K562 (cell line): ENCODE data around the gene ACOX1. TPM values are rescaled to one million over a fixed set of nuclear protein-coding genes. Genes with fewer than 3 reads are reported as not detected.

ENCODE experiments used
- HDAC6 ChIP-seq: IDR thresholded peaks from 2 replicates; pipeline ENCODE4 v1.6.1; 2012; ENCODE audit warnings: low read depth, mild to moderate bottlenecking, control low read depth, inconsistent platforms, low read length, moderate library complexity
- MAFK ChIP-seq: IDR thresholded peaks from 2 replicates; pipeline ENCODE4 v1.6.1; 2011; ENCODE audit warnings: low read length, improper control_type of control experiment
- NFIC ChIP-seq: fragments of 450-650 bp; IDR thresholded peaks from 2 replicates; pipeline ENCODE4 v1.6.1; 2017; ENCODE audit warnings: mild to moderate bottlenecking, inconsistent platforms
- OTX1 ChIP-seq: fragments of 450-650 bp; formaldehyde crosslinking; IDR thresholded peaks from 2 replicates; pipeline ENCODE4 v1.4.0; 2022; ENCODE audit warnings: mild to moderate bottlenecking
- PCBP2 ChIP-seq: fragments of 200-400 bp; formaldehyde crosslinking; IDR thresholded peaks from 2 replicates; pipeline ENCODE4 v1.6.1; 2018; ENCODE audit warnings: low read length, low read depth, mild to moderate bottlenecking, moderate library complexity; ENCODE audit not compliant: poor library complexity, severe bottlenecking
- SREBF1 ChIP-seq: fragments of 150-350 bp; IDR thresholded peaks from 2 replicates; pipeline ENCODE4 v1.6.1; 2014; ENCODE audit warnings: antibody characterized with exemption, low read depth, low read length, borderline replicate concordance
- SRSF3 ChIP-seq: fragments of 200-400 bp; formaldehyde crosslinking; IDR thresholded peaks from 2 replicates; pipeline ENCODE4 v1.6.1; 2016; ENCODE audit warnings: mild to moderate bottlenecking, low read length, moderate library complexity; ENCODE audit not compliant: insufficient read depth
- TAF9B ChIP-seq: fragments of 450-650 bp; IDR thresholded peaks from 2 replicates; pipeline ENCODE4 v1.6.1; 2018; ENCODE audit warnings: mild to moderate bottlenecking; ENCODE audit not compliant: partially characterized antibody
- polyA plus RNA-seq, 8 experiments: library from polyadenylated mRNA; depleted of rRNA in 4 of 8; stranded (reverse) in 5 of 8; unstranded in 3 of 8; fragments of >200 nt; fragmentation: Nextera tagmentation in 2 of 8; fragmentation: Illumina TruSeq in 1 of 8; extraction: Ambion mirVana in 2 of 8; extraction: Trizol in 1 of 8; gene quantifications; 2 replicates each; pipeline versions ENCODE4 v1.2.1 to v1.2.3, GENCODE V29; 2011 to 2014; ENCODE audit warnings: inconsistent platforms in 1 of 8, missing spikeins in 1 of 8
- total RNA-seq, 7 experiments: library from RNA; depleted of rRNA in 6 of 7; stranded (reverse); fragments of >200 nt in 6 of 7; fragmentation: Illumina TruSeq in 2 of 7; extraction: Trizol in 2 of 7; gene quantifications; 2 replicates each; pipeline versions ENCODE4 v1.2.1 to v1.2.3, GENCODE V29; 2011 to 2021; ENCODE audit warnings: low replicate concordance in 1 of 7
- TF ChIP-seq, protein P1 (sequence below): fragments of 200-600 bp; sonication (generic); IDR thresholded peaks from one replicate; pipeline ENCODE4 v1.6.1; 2012; ENCODE audit warnings: mild to moderate bottlenecking, low read depth, low read length, inconsistent platforms
- TF ChIP-seq, protein P2 (sequence below): fragments of 250-450 bp; sonication (Bioruptor Pico); IDR thresholded peaks from 2 replicates; pipeline ENCODE4 v1.8.0; 2021; ENCODE audit warnings: moderate library complexity, mild to moderate bottlenecking, inconsistent platforms
- TF ChIP-seq, protein P3 (sequence below): sonication (generic); formaldehyde crosslinking; IDR thresholded peaks from 2 replicates; pipeline ENCODE4 v1.8.1; 2022; ENCODE audit warnings: missing genetic modification reagents
- TF ChIP-seq, protein P4 (sequence below): fragments of 250-450 bp; sonication (Bioruptor Pico); IDR thresholded peaks from 2 replicates; pipeline ENCODE4 v1.4.0; 2020; ENCODE audit warnings: borderline replicate concordance

The ACOX1 gene
- total and polyA plus RNA-seq, 9 of the 15 experiments (the other 6 are each of a cell fraction or from before 2014, with no cell fraction given) = 7.8 to 24.1 (median 14.5) TPM

DNA sequence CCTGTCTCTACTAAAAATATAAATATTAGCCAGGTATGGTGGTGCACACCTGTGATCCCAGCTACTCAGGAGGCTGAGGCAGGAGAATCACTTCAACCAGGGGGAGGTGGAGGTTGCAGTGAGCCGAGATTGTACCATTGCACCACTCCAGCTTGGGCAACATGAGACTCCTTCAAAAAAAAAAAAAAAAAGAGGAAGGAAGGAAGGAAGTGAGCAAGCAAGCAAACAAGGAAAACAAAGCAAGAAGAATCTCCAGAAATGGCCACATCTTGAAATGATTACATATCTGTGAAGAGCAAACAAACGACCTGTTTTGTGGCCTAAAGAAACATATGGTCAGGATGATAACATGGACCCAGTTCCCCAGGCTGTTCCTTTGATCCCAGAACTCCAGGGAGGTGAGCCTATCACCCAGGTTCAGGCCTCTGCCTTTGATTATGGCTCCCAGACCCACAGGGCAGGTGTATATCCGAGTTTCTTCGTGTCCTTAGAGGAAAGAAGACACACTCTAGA is 8.9 kb downstream of the ACOX1 start (continued):
- TF ChIP-seq, protein P1, sequence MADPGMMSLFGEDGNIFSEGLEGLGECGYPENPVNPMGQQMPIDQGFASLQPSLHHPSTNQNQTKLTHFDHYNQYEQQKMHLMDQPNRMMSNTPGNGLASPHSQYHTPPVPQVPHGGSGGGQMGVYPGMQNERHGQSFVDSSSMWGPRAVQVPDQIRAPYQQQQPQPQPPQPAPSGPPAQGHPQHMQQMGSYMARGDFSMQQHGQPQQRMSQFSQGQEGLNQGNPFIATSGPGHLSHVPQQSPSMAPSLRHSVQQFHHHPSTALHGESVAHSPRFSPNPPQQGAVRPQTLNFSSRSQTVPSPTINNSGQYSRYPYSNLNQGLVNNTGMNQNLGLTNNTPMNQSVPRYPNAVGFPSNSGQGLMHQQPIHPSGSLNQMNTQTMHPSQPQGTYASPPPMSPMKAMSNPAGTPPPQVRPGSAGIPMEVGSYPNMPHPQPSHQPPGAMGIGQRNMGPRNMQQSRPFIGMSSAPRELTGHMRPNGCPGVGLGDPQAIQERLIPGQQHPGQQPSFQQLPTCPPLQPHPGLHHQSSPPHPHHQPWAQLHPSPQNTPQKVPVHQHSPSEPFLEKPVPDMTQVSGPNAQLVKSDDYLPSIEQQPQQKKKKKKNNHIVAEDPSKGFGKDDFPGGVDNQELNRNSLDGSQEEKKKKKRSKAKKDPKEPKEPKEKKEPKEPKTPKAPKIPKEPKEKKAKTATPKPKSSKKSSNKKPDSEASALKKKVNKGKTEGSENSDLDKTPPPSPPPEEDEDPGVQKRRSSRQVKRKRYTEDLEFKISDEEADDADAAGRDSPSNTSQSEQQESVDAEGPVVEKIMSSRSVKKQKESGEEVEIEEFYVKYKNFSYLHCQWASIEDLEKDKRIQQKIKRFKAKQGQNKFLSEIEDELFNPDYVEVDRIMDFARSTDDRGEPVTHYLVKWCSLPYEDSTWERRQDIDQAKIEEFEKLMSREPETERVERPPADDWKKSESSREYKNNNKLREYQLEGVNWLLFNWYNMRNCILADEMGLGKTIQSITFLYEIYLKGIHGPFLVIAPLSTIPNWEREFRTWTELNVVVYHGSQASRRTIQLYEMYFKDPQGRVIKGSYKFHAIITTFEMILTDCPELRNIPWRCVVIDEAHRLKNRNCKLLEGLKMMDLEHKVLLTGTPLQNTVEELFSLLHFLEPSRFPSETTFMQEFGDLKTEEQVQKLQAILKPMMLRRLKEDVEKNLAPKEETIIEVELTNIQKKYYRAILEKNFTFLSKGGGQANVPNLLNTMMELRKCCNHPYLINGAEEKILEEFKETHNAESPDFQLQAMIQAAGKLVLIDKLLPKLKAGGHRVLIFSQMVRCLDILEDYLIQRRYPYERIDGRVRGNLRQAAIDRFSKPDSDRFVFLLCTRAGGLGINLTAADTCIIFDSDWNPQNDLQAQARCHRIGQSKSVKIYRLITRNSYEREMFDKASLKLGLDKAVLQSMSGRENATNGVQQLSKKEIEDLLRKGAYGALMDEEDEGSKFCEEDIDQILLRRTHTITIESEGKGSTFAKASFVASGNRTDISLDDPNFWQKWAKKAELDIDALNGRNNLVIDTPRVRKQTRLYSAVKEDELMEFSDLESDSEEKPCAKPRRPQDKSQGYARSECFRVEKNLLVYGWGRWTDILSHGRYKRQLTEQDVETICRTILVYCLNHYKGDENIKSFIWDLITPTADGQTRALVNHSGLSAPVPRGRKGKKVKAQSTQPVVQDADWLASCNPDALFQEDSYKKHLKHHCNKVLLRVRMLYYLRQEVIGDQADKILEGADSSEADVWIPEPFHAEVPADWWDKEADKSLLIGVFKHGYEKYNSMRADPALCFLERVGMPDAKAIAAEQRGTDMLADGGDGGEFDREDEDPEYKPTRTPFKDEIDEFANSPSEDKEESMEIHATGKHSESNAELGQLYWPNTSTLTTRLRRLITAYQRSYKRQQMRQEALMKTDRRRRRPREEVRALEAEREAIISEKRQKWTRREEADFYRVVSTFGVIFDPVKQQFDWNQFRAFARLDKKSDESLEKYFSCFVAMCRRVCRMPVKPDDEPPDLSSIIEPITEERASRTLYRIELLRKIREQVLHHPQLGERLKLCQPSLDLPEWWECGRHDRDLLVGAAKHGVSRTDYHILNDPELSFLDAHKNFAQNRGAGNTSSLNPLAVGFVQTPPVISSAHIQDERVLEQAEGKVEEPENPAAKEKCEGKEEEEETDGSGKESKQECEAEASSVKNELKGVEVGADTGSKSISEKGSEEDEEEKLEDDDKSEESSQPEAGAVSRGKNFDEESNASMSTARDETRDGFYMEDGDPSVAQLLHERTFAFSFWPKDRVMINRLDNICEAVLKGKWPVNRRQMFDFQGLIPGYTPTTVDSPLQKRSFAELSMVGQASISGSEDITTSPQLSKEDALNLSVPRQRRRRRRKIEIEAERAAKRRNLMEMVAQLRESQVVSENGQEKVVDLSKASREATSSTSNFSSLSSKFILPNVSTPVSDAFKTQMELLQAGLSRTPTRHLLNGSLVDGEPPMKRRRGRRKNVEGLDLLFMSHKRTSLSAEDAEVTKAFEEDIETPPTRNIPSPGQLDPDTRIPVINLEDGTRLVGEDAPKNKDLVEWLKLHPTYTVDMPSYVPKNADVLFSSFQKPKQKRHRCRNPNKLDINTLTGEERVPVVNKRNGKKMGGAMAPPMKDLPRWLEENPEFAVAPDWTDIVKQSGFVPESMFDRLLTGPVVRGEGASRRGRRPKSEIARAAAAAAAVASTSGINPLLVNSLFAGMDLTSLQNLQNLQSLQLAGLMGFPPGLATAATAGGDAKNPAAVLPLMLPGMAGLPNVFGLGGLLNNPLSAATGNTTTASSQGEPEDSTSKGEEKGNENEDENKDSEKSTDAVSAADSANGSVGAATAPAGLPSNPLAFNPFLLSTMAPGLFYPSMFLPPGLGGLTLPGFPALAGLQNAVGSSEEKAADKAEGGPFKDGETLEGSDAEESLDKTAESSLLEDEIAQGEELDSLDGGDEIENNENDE = no peak
- TF ChIP-seq MAFK = no peak
- TF ChIP-seq, protein P2, sequence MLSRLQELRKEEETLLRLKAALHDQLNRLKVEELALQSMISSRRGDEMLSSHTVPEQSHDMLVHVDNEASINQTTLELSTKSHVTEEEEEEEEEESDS (CRISPR knock-in tag) = no peak
- TF ChIP-seq, protein P3, sequence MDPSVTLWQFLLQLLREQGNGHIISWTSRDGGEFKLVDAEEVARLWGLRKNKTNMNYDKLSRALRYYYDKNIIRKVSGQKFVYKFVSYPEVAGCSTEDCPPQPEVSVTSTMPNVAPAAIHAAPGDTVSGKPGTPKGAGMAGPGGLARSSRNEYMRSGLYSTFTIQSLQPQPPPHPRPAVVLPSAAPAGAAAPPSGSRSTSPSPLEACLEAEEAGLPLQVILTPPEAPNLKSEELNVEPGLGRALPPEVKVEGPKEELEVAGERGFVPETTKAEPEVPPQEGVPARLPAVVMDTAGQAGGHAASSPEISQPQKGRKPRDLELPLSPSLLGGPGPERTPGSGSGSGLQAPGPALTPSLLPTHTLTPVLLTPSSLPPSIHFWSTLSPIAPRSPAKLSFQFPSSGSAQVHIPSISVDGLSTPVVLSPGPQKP (CRISPR knock-in tag) = no peak
- no peak for TF ChIP-seq HDAC6
- no peak for TF ChIP-seq OTX1 (CRISPR knock-in tag)
- no peak for TF ChIP-seq PCBP2
- no peak for TF ChIP-seq TAF9B
- TF ChIP-seq NFIC = peak; percentile 79
- TF ChIP-seq SREBF1 = no peak
- TF ChIP-seq SRSF3 = no peak
- TF ChIP-seq, protein P4, sequence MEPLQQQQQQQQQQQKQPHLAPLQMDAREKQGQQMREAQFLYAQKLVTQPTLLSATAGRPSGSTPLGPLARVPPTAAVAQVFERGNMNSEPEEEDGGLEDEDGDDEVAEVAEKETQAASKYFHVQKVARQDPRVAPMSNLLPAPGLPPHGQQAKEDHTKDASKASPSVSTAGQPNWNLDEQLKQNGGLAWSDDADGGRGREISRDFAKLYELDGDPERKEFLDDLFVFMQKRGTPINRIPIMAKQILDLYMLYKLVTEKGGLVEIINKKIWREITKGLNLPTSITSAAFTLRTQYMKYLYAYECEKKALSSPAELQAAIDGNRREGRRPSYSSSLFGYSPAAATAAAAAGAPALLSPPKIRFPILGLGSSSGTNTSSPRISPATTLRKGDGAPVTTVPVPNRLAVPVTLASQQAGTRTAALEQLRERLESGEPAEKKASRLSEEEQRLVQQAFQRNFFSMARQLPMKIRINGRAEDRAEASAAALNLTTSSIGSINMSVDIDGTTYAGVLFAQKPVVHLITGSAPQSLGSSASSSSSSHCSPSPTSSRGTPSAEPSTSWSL (CRISPR knock-in tag) = no peak
